Measurements from ENCODE around the gene CALML5.

CALML5 gene

DNA sequence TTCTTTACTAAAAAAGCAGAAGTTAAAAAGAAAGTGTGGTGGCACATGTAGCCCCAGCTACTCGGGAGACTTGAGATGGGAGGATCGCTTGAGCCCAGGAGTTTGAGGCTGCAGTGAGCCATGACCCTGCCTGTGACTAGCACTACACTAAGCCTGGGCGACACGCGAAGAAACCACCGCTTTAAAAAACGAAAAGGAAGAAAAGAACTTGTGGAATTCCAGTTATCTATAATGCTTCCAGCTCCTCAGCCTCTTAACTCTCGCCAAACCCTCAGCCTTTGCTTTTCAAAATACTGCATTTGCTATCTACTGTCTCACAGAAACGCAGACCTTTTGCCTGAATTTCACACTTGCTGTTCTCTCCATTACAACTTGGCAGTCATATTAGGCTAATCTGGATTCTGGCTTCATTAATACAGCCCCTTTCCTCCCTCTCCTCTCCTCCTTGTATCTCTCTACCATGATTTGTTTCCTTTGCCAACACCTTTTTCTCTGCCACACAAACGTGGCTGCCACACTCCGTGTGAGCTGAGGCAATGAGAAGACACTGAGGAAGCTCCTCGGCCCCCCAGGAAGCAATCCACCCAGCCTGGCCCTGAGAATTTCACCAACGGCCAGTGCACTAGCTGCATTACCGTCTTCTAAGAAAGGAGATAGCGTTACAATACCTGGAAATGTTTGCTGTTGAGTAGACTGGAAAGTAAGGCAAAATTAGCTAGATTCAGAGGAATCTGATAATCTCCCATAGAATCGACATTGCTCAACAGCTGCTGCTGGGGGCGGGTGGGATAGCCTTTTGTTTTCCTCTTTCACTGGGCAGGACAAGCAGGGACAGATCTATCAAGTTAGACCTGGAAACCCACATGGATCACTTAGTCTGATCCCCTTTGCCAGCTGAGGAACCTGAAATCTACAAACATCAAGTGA is 37.2 kb downstream of the CALML5 start:
- no peak for DNase-seq (ENCODE audit: low read depth)

DNA sequence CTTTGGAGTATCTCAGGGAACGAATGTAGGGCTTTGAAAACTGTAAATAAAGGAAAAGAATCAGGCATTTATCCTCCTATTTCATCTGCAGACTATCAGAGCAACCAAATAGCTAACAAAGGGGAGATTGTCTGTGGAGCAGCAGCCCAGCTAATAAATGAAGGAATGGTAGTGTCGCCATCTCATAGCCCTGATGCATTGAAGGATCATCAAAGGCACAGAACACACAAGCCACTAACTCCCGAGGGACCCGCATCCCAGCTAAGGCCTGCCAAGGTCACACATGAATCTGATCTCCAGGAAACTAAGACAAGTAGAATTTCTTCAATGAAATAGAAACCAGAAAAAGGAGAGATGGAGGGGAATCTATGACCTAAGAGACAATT is 38.2 kb downstream of the CALML5 start:
- no peak for DNase-seq (ENCODE audit: low read depth)

DNA sequence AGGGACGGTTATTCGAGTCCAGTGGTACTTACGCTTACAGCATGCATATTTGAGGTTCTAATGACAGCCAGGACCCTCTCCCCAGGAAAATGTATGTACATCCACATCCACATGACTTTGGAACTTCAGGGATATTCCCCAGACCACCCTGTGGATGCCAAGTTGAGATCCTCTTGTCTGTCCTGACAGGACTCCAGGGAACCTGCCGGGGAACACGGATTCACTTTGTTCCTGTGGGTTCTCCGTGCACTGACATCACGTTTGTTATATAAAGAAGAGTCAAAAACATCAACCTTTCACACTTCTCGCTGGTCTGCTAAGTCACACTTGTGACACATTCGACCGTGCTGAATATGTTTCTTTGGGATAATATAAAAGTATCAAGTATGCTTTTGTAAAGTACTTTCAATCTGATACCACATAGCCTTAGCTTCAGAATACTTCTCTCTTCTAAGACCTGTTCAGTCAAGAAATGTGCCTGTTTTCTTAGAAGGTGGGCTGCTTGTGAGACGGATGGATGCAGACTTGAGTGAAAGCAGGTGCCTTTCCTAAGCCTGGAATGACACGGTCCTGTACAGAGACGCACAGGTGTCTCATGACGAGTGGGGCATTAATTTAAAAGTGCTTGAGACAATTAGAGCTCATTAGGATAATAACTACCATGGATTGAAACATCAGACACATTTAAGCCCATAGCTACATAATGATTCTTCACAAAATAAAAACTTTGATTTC is 38.7 kb downstream of the CALML5 start:
- DNase-seq (ENCODE audit: low read depth), result no peak

DNA sequence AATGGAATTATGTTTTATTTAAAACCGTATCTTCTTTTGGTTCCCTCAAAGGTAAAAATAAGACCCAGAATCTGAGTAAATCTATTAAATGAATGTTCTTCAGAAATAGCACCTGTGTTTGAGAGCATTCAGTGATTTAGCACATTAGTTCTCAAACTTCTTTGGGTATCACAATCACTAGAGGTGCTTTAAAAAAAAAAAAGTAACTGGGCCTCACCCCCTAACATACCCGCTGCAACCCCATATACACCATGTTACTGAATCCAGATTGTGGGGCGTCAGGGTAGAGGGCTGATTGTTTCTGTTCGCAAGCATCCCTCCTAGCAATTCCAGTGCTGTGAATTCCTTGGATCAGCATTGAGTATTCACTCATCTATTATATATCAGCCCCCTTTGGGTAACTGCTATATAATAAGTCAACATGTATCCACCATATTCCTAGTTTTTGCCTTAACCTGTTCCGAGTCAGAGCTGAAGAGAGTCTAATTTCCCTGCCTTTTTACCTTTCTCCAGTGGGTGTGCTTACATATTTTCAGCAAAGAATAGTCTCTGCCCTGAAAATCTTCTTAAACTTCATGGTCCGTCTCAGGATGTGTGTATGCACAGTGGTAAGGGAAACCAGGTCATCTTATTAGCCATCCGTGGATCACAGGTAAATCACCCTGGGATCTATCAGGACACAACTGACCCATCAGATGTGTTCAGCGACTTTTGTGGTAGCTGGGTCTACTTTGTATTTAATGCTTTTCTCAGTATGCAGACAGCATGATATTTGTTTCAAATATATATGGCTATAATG is 40.2 kb downstream of the CALML5 start:
- DNase-seq (ENCODE audit: low read depth), result no peak

DNA sequence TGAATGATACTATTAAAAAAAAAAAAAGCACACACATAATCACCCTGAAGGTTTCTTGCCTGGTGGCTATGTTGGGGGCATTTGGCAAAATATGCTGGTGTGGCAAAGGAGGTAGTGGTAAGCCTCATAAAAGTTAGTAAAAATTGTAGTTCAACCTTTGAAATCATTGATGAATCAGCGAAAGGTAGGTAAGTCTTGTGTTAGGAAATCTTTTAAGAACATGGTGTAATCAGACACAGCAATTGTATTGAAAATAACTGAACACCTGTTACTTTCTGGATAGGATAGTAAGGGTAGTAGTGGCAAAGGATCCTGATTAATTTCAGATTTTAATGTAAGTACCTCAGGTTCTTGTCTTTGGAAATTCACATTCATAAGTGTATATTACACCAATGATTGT is 40.9 kb downstream of the CALML5 start:
- DNase-seq (ENCODE audit: low read depth), result no peak

DNA sequence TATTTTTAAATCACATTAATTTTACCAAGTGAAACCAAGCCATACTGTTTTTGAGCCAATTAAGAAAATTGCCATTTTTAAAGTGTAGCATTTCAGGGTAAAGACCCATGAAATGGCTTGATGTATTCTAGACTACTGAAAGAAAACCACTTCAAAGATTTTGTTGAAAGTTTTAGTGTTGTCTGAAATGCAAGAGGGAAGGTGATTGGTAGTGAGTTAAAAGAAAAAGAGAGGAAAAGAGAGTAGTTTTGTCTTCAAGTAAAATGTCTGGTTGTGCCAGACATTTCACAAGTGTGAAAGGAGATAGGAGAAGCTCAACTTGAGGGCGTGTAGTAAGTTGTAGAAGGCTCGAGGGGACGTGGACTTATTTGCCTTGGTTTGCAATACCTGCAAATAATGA is 41.6 kb downstream of the CALML5 start:
- no peak for DNase-seq (ENCODE audit: low read depth)

DNA sequence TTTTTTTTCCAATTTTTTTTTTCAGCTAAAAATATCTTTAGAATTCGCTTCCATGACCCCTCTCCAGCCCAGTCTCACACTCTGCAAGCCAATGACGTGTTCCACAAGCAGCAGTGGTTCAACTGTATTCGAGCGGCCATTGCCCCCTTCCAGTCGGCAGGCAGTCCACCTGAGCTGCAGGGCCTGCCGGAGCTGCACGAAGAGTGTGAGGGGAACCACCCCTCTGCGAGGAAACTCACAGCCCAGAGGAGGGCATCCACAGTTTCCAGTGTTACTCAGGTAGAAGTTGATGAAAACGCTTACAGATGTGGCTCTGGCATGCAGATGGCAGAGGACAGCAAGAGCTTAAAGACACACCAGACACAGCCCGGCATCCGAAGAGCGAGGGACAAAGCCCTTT is 42.8 kb downstream of the CALML5 start:
- no peak for DNase-seq (ENCODE audit: low read depth)

DNA sequence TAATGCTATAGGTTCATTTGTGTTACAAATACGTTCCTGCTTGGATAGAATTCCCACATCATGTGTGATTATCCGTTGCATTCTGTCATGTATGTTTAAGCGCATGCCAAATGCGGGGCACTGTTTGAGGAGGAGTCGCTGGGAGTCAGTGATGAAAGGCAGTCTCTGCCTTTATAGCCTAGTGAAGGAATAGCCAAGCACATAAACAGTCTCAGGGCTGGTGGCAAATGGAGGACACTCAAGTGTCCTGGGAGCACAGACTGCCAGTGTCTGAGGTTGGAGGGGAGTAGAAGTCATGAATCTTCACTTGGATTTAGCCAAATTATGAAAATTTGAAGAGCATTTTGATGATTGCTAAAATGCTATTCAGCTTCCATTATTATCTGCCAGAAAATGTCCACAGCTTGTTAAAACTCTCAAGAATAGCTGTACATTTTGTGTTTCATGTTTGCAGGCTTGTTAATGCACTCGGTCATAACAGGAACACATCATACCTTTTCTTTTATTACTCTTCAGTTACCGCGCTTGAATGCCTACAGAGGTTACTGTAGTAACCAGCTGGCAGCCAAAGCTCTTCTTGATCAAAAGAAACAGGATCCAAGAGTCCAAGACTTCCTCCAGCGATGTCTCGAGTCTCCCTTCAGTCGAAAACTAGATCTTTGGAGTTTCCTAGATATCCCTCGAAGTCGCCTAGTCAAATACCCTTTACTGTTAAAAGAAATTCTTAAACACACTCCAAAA is 45.5 kb downstream of the CALML5 start:
- no peak for DNase-seq (ENCODE audit: low read depth)

DNA sequence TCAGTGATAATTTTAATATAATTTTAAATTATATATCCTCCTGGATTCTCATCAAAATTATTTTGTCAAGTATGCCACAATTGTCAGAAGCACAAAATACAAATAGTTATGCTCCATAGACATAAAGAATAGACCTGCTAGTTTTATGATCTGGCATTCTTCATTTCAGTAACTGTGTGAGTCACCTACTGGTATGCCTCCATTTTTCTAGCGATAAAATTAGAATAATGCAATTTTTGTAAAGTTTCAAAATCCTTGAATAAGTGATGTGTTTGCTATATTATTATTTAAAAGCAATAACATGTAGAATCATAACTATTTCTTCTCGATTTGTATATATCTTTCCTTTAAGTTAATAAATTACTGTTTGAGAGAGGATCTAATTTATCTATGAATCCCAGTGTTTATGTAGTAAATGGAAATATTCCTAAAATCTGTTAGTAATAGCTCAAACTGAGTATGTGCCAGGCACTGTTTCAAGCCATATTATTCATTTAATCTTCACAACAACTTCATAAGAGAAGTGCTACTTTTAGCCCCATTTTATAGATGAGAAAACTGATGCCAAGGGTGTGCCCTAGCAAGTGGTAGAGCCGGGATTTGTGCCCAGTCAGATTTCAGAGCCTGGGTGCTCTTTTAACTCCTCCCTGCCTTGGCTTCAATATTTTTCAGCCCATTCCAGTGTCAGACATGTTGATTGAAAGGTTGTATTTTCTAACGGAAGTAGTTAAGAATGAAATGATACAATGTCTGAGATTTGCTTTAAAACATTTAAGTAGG is 48.6 kb downstream of the CALML5 start:
- no peak for DNase-seq (ENCODE audit: low read depth)

DNA sequence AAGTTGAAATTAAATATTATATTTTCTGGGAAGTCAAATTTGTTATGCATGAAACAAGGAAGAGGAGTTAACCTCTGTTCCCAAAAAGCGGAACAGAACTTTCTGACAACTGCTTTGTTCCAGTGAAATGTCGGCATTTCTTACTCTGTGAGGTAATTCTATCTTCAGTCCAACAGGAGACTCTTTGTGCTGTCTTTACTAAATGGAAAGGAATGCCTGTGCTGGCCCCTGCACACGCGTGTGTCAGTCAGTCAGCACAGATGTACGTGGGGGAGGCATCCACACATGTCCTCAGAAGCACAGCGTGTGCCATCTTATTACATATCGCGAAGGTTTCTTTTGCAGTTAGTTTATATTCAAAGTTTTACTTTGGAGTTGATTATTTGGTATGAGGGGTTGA is 49.5 kb downstream of the CALML5 start:
- DNase-seq (ENCODE audit: low read depth), result no peak

DNA sequence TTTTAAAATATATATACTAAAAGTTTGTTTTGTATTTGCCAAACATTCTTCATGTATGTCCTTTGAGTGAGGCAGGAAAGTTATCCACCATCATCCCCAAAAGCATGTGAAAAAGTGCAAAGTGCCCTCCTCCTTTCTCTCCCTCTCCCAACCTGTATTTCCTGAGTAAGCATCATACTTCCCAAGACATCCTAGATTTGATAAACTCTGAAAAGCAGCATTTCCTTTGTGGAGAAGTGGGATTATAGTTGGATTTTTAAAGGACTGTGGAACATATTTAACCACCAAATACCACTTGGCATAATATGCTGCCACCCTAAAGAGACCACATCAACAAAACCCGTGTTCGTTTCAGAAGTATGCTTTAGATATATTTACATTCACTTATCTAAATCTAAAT is 50.1 kb downstream of the CALML5 start:
- no peak for DNase-seq (ENCODE audit: low read depth)

Data from activated T-cell treated with anti-CD3 and anti-CD28 coated beads for 24 hours (primary cell).